NCI-H1436 treated with DMSO at 0.1 percent for 48 hours (cell line): ENCODE data around the gene DPEP1.

Experiments used
- DNase-seq: peaks from one replicate; lab custom pipeline; 2025; lab: John Stamatoyannopoulos, UW

Gene DPEP1

DNA sequence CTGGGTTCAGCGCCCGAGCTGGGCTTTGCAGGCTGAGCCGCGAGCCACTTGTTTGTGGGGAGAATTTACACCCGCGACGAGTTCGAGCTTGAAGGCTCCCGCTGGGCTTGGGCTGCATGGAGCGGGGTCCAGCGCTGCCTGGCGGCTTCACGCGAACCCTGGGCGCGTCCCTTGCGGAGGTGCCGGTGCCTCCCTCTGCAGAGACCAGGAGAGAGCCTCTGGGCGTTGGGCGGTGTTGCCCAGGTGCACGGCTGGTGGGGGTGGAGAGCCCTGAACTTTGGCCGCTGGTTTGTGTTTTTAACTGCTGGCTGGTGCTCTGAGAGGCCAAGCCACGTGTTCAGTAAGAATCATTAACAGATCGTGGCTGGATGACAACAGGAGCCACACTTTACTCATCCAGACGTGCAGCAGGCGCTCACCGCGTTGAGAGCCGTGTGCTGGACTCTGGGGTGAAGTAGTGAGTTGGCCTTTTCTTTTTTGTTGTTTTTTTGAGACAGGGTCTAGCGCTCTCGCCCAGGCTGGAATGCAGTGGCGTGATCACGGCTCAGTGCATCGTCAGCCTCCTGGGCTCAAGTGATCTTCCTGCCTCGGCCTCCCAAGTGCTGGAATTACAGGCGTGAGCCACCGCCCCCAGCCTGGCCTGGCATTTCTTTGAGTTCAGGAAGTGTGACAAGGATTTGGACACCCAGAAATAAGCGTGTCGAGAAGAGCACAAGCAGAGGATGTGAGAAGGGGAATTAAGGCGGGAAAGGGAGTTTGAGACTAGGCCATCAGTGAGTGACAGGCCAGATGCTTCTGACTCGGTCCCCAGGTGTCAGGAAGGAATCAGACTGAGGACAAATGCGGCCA is 73.9 kb downstream of the DPEP1 start:
- no peak for DNase-seq
